ENCODE results near the gene ANKRD17. TPM values are rescaled to one million over a fixed set of nuclear protein-coding genes. Genes with fewer than 3 reads are reported as not detected.
A peak's percentile ranks its signal among the peaks of the same experiment; 100 is the strongest.
"Not testable (repeated sequence)": the region's sequence is repeated elsewhere in the genome, so short reads cannot be mapped to it uniquely, and the experiment has no call there.

The ANKRD17 gene
- total RNA-seq, 5 donors from 2014 or later (not counting 1 experiment from before 2014, with no cell fraction given), result 48.6 to 63.8 (median 51.8) TPM

DNA sequence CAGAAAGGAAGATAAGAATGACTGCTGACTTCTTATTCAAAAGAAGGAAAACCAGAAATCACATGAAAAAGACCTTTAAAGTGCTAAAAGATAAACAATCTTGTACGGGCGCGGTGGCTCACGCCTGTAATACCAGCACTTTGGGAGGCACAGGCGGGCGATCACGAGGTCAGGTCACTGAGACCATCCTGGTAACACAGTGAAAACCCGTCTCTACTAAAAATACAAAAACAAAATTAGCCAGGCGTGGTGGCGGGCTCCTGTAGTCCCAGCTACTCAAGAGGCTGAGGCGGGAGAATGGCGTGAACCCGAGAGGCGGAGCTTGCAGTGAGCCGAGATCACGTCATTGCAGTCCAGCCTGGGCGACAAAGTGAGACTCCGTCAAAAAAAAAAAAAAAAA, 54.6 kb downstream of the ANKRD17 start:
- H3K27me3 Mint-ChIP-seq; ATAC-seq (replicated peaks in 1 of 4); H3K4me3 Mint-ChIP-seq; DNase-seq; H3K27me3 ChIP-seq (replicated peaks in 1 of 2; ENCODE audit: control insufficient read depth in 2 of 2, extremely low read depth in 1 of 2, insufficient read depth in 2 of 2, low read length in 1 of 2); H3K27ac ChIP-seq (ENCODE audit: low read length); H3K27ac Mint-ChIP-seq; H3K9me3 ChIP-seq; H3K4me1 ChIP-seq (ENCODE audit: control insufficient read depth in 1 of 2, extremely low read depth in 1 of 2, insufficient read depth in 2 of 2, low read length in 2 of 2); H3K36me3 ChIP-seq (ENCODE audit: control insufficient read depth in 2 of 2, extremely low read depth in 1 of 2, insufficient read depth in 1 of 2, low read length in 1 of 2); H3K4me3 ChIP-seq (ENCODE audit: control insufficient read depth in 1 of 2, extremely low read depth in 1 of 2, low read length in 1 of 2); POLR2A ChIA-PET: not testable (repeated sequence)
- CTCF ChIA-PET, result interaction anchor here in 1 of 2 donors (0.6 kb wide), 1 partner anchor 34 kb away, joined by 6 read pairs; no protein-coding TSS in a partner anchor
- 99% methylated on average over 10 of the region's 18 CpGs for WGBS (ENCODE audit: insufficient coverage)
- Mint-ChIP-seq H3K4me1 (peaks cover 48 to 63% (median 54%) of the 10 kb centered on the region in 3 donors), H3K36me3 (peaks cover 46% of the 10 kb centered on the region), H3K9me3 (peaks cover 6 to 23% (median 9%) of the 10 kb centered on the region in 3 donors)

GRCh38 chr4:73197220-73197619, 61.4 kb downstream of the ANKRD17 start:
- POLR2A ChIA-PET, result interaction anchor here in 1 of 2 donors (0.8 kb wide), 1 partner anchor 24 kb away, joined by 3 read pairs; no protein-coding TSS in a partner anchor
- H3K27ac Mint-ChIP-seq, result no peak overlapping the region

DNA sequence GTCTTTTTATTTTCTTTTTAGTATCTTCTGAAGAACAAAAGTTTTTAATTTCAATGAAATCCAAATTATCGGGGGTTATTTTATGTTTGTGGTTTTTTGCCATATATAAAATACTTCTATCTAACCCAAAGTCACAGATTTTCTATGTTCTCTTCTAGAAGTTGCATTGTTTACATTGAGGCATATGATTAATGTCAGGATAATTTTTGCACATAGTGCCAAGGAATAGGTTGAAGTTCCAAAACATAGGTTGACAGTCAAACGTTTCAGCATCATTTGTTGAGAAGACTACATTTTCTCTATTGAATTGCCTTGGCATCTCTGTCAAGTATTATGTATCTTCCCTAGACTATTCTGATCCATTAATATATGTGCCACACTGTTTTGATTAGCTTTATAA, 64.5 kb downstream of the ANKRD17 start:
- no CpG with 5 or more reads among the region's 2 CpGs for WGBS (ENCODE audit: insufficient coverage)
- Mint-ChIP-seq H3K4me1 (peaks cover 30 to 51% (median 43%) of the 10 kb centered on the region in 3 donors), H3K4me3 (no peak overlapping the region), H3K36me3 (peaks cover 15% of the 10 kb centered on the region), H3K27ac (no peak overlapping the region), H3K27me3 (no peaks in the 10 kb centered on the region), H3K9me3 (no peaks in the 10 kb centered on the region)
- Histone ChIP-seq H3K9me3 (no peaks in the 10 kb centered on the region), H3K4me3 (ENCODE audit: control insufficient read depth in 1 of 2, extremely low read depth in 1 of 2, low read length in 1 of 2) (no peak overlapping the region), H3K4me1 (ENCODE audit: control insufficient read depth in 1 of 2, extremely low read depth in 1 of 2, insufficient read depth in 2 of 2, low read length in 2 of 2) (no peaks in the 10 kb centered on the region), H3K36me3 (ENCODE audit: control insufficient read depth in 2 of 2, extremely low read depth in 1 of 2, insufficient read depth in 1 of 2, low read length in 1 of 2) (peaks cover 0 to 5% of the 10 kb centered on the region in 2 donors), H3K27ac (ENCODE audit: low read length) (no peak overlapping the region), H3K27me3 (replicated peaks in 1 of 2; ENCODE audit: control insufficient read depth in 2 of 2, extremely low read depth in 1 of 2, insufficient read depth in 2 of 2, low read length in 1 of 2) (no peaks in the 10 kb centered on the region)
- ChIA-PET CTCF (no interaction called here), POLR2A (no interaction called here)
- DNase-seq, result no peak
- ATAC-seq (replicated peaks in 1 of 4), result no peak

More at GRCh38 chr4:73197220-73197619, 61.4 kb downstream of the ANKRD17 start:
- CTCF ChIA-PET, result no interaction called here
- Mint-ChIP-seq H3K4me1 (peaks cover 37 to 52% (median 51%) of the 10 kb centered on the region in 3 donors), H3K9me3 (peaks cover 0 to 3% (median 0%) of the 10 kb centered on the region in 3 donors), H3K27me3 (no peaks in the 10 kb centered on the region), H3K4me3 (no peak overlapping the region), H3K36me3 (peaks cover 5% of the 10 kb centered on the region)
- no peaks in the 10 kb centered on the region for H3K9me3 ChIP-seq
- no peak overlapping the region for H3K4me3 ChIP-seq (ENCODE audit: control insufficient read depth in 1 of 2, extremely low read depth in 1 of 2, low read length in 1 of 2)
- ATAC-seq (replicated peaks in 1 of 4) (no peak), DNase-seq (no peak)
- H3K36me3 ChIP-seq (ENCODE audit: control insufficient read depth in 2 of 2, extremely low read depth in 1 of 2, insufficient read depth in 1 of 2, low read length in 1 of 2), result no peaks in the 10 kb centered on the region
- peaks cover 0 to 2% of the 10 kb centered on the region in 2 experiments for H3K4me1 ChIP-seq (ENCODE audit: control insufficient read depth in 1 of 2, extremely low read depth in 1 of 2, insufficient read depth in 2 of 2, low read length in 2 of 2)
- H3K27ac ChIP-seq (ENCODE audit: low read length), result no peak overlapping the region
- no peaks in the 10 kb centered on the region for H3K27me3 ChIP-seq (replicated peaks in 1 of 2; ENCODE audit: control insufficient read depth in 2 of 2, extremely low read depth in 1 of 2, insufficient read depth in 2 of 2, low read length in 1 of 2)
- WGBS (ENCODE audit: insufficient coverage), result no CpG with 5 or more reads among the region's 1 CpG

DNA sequence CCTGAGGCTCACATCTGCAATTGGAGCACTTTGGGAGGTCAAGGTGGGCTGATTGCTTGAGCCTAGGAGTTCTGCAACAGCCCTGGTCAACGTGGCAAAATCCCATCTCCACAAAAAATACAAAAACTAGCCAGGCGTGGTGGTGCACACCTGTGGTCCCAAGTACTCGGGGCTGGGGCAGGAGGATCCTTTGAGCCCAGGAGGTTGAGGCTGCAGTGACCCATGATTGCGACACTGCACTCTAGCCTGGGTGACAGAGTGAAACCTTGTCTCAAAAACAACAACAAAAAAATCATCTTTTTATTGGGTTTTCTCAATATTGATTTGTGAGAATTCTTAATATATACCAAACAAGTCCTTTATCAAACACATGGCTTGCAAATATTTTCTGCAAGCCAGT, 64.9 kb downstream of the ANKRD17 start:
- no CpG with 5 or more reads among the region's 4 CpGs for WGBS (ENCODE audit: insufficient coverage)

GRCh38 chr4:73193155-73193554, 65.4 kb downstream of the ANKRD17 start:
- Mint-ChIP-seq H3K27me3 (no peaks in the 10 kb centered on the region), H3K4me1 (peaks cover 32 to 48% (median 44%) of the 10 kb centered on the region in 3 donors), H3K27ac (peak overlapping the region; percentile 3 to 15), H3K36me3 (peaks cover 20% of the 10 kb centered on the region), H3K9me3 (no peaks in the 10 kb centered on the region), H3K4me3 (no peak overlapping the region)
- no peaks in the 10 kb centered on the region for H3K4me1 ChIP-seq (ENCODE audit: control insufficient read depth in 1 of 2, extremely low read depth in 1 of 2, insufficient read depth in 2 of 2, low read length in 2 of 2)
- no CpG with 5 or more reads among the region's 2 CpGs for WGBS (ENCODE audit: insufficient coverage)
- no peak for DNase-seq
- H3K36me3 ChIP-seq (ENCODE audit: control insufficient read depth in 2 of 2, extremely low read depth in 1 of 2, insufficient read depth in 1 of 2, low read length in 1 of 2), result peaks cover 0 to 5% of the 10 kb centered on the region in 2 donors
- H3K9me3 ChIP-seq, result no peaks in the 10 kb centered on the region
- no peak overlapping the region for H3K27ac ChIP-seq (ENCODE audit: low read length)
- ChIA-PET POLR2A (no interaction called here), CTCF (no interaction called here)
- ATAC-seq (replicated peaks in 1 of 4), result no peak
- no peak overlapping the region for H3K4me3 ChIP-seq (ENCODE audit: control insufficient read depth in 1 of 2, extremely low read depth in 1 of 2, low read length in 1 of 2)
- no peaks in the 10 kb centered on the region for H3K27me3 ChIP-seq (replicated peaks in 1 of 2; ENCODE audit: control insufficient read depth in 2 of 2, extremely low read depth in 1 of 2, insufficient read depth in 2 of 2, low read length in 1 of 2)

More for the DNA sequence above, 64.9 kb downstream of the ANKRD17 start:
- Histone ChIP-seq H3K9me3 (no peaks in the 10 kb centered on the region), H3K36me3 (ENCODE audit: control insufficient read depth in 2 of 2, extremely low read depth in 1 of 2, insufficient read depth in 1 of 2, low read length in 1 of 2) (peaks cover 0 to 5% of the 10 kb centered on the region in 2 donors), H3K27me3 (replicated peaks in 1 of 2; ENCODE audit: control insufficient read depth in 2 of 2, extremely low read depth in 1 of 2, insufficient read depth in 2 of 2, low read length in 1 of 2) (no peaks in the 10 kb centered on the region), H3K4me3 (ENCODE audit: control insufficient read depth in 1 of 2, extremely low read depth in 1 of 2, low read length in 1 of 2) (no peak overlapping the region), H3K27ac (ENCODE audit: low read length) (no peak overlapping the region), H3K4me1 (ENCODE audit: control insufficient read depth in 1 of 2, extremely low read depth in 1 of 2, insufficient read depth in 2 of 2, low read length in 2 of 2) (no peaks in the 10 kb centered on the region)
- CTCF ChIA-PET, result no interaction called here
- ATAC-seq (replicated peaks in 1 of 4) (no peak), DNase-seq (no peak)
- Mint-ChIP-seq H3K27me3 (no peaks in the 10 kb centered on the region), H3K9me3 (no peaks in the 10 kb centered on the region), H3K27ac (peak overlapping the region in 1 of 2 donors; percentile 9), H3K4me1 (peaks cover 31 to 51% (median 43%) of the 10 kb centered on the region in 3 donors), H3K36me3 (peaks cover 19% of the 10 kb centered on the region), H3K4me3 (no peak overlapping the region)
- POLR2A ChIA-PET, result no interaction called here

- Mint-ChIP-seq H3K4me3 (no peak overlapping the region), H3K4me1 (peaks cover 32 to 56% (median 54%) of the 10 kb centered on the region in 3 donors), H3K27ac (no peak overlapping the region), H3K36me3 (peaks cover 27% of the 10 kb centered on the region), H3K27me3 (no peaks in the 10 kb centered on the region), H3K9me3 (no peaks in the 10 kb centered on the region)
- Histone ChIP-seq H3K9me3 (no peaks in the 10 kb centered on the region), H3K27ac (ENCODE audit: low read length) (no peak overlapping the region), H3K4me1 (ENCODE audit: control insufficient read depth in 1 of 2, extremely low read depth in 1 of 2, insufficient read depth in 2 of 2, low read length in 2 of 2) (no peaks in the 10 kb centered on the region), H3K36me3 (ENCODE audit: control insufficient read depth in 2 of 2, extremely low read depth in 1 of 2, insufficient read depth in 1 of 2, low read length in 1 of 2) (peaks cover 0 to 5% of the 10 kb centered on the region in 2 donors), H3K4me3 (ENCODE audit: control insufficient read depth in 1 of 2, extremely low read depth in 1 of 2, low read length in 1 of 2) (no peak overlapping the region), H3K27me3 (replicated peaks in 1 of 2; ENCODE audit: control insufficient read depth in 2 of 2, extremely low read depth in 1 of 2, insufficient read depth in 2 of 2, low read length in 1 of 2) (no peaks in the 10 kb centered on the region)
- POLR2A ChIA-PET, result no interaction called here
- DNase-seq (no peak), ATAC-seq (replicated peaks in 1 of 4) (no peak)
- 100% methylated on average over 7 of the region's 9 CpGs for WGBS (ENCODE audit: insufficient coverage)
- CTCF ChIA-PET, result interaction anchor here in 1 of 2 donors (0.6 kb wide), 1 partner anchor 11 kb away, joined by 3 read pairs; no protein-coding TSS in a partner anchor
These were observed 69.3 kb downstream of the ANKRD17 start for GRCh38 chr4:73189274-73189810.
